ENCODE measurements around the gene IFNL2.

GRCh38 chr19:39296055-39296645, 28.0 kb downstream of the IFNL2 start, which contains the start of gene IFNL1:
- no peak for TF ChIP-seq CTCF (IDR thresholded peaks at IDR 0.05)
- no peak for TF ChIP-seq POLR2A (IDR thresholded peaks at IDR 0.05)

All from uterus (tissue), 2 donors.